HUES64 (cell line): Measurements from ENCODE around the gene ANTXR1. TPM values are rescaled to one million over a fixed set of nuclear protein-coding genes. Genes with fewer than 3 reads are reported as not detected.

Experiments
- H3K27ac ChIP-seq: 2 replicates; pipeline ENCODE4 v1.7.0; 2013; ENCODE audit warnings: low read depth, low read length, inconsistent platforms
- H3K27me3 ChIP-seq: 2 replicates; pipeline ENCODE4 v1.6.1; 2013; ENCODE audit warnings: mild to moderate bottlenecking, low read length; ENCODE audit not compliant: insufficient read depth
- H3K36me3 ChIP-seq: 2 replicates; pipeline ENCODE4 v1.6.1; 2013; ENCODE audit warnings: mild to moderate bottlenecking, low read length; ENCODE audit not compliant: insufficient read depth
- H3K4me1 ChIP-seq: 2 replicates; pipeline ENCODE4 v1.6.1; 2013; ENCODE audit warnings: mild to moderate bottlenecking, low read length, moderate library complexity; ENCODE audit not compliant: insufficient read depth
- H3K4me3 ChIP-seq: 2 replicates; pipeline ENCODE4 v1.5.1; 2013; ENCODE audit warnings: mild to moderate bottlenecking, low read length, moderate library complexity
- H3K9ac ChIP-seq: 2 replicates; pipeline ENCODE4 v1.6.1; 2013; ENCODE audit warnings: mild to moderate bottlenecking, low read depth, low read length
- H3K9me3 ChIP-seq: 2 replicates; pipeline ENCODE4 v1.6.1; 2013; ENCODE audit warnings: low read depth, low read length; ENCODE audit not compliant: insufficient read depth
- WGBS: fragments of 150-250, 120-280 bp; methylation state at CpG from one replicate; pipeline ENCODE4 v1.1.7; 2013; ENCODE audit warnings: missing lambda C conversion rate; 5-methylcytosine and 5-hydroxymethylcytosine counted together
- polyA plus RNA-seq, 2 experiments: library from polyadenylated mRNA; stranded (reverse); fragments of 50-300 nt; gene quantifications; one replicate each; pipeline ENCODE4 v1.2.3, GENCODE V29; 2013

ANTXR1 gene
- 28.4 TPM for polyA plus RNA-seq (2013, experiment 1 of 2)
- polyA plus RNA-seq (2013, experiment 2 of 2), result 29.4 TPM

DNA sequence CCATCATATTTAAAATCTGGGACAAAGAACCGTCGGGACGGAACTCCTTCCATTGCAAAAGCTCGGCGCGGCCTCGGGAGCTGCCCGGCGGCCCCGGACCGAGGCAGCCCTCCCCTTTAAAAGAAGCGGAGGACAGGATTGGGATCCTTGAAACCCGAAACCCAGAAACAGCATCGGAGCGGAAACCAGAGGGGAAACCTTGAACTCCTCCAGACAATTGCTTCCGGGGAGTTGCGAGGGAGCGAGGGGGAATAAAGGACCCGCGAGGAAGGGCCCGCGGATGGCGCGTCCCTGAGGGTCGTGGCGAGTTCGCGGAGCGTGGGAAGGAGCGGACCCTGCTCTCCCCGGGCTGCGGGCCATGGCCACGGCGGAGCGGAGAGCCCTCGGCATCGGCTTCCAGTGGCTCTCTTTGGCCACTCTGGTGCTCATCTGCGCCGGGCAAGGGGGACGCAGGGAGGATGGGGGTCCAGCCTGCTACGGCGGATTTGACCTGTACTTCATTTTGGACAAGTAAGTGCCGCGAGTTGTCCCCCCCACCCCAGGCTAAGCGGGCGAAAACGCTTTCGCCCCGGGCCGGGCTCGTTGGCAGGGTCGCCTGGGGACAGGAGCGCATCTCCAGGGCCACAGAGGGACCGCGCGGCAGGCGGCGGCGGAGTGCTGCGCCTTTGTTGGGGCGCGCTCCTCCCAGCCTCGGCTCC lies at the start of gene ANTXR1:
Gene ANTXR1 (plus strand): TSS at position 38 of the 698 bp plus-strand sequence. CDS start 321 bp downstream, at position 359.
- peaks cover 22% of the 10 kb centered on the region; the same call in 1 of the 2 replicates for H3K27me3 ChIP-seq
- H3K9ac ChIP-seq, result peak within 1 kb of the TSS; percentile 83
- under 1% methylated on average over 63 of the region's 63 CpGs for WGBS
- peaks cover 19% of the 10 kb centered on the region for H3K4me1 ChIP-seq
- peak within 1 kb of the TSS; percentile 61 for H3K27ac ChIP-seq
- H3K4me3 ChIP-seq, result peak within 1 kb of the TSS; percentile 97
- no peaks in the 10 kb centered on the region for H3K36me3 ChIP-seq
- no peaks in the 10 kb centered on the region for H3K9me3 ChIP-seq

DNA sequence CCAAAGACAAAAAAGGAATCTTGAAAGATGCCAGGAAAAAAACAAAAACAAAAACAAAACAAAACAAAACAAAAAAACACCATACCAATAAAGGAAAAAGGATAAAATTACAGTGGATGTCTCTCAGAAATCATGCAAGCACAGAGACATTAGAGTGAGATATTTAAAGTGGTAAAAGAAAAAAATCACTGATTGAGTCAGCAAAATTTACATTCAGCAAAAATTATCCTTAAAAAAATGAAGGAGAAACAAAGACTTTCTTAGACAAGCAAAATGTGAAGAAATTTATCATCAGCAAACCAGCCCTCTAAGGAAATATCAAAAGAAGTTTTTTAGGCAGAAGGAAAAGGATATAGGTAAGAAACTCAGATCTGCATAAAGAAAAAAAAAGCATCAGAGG lies 48.7 kb upstream of the ANTXR1 start:
- Histone ChIP-seq H3K27me3 (no peaks in the 10 kb centered on the region), H3K9ac (no peak overlapping the region)

DNA sequence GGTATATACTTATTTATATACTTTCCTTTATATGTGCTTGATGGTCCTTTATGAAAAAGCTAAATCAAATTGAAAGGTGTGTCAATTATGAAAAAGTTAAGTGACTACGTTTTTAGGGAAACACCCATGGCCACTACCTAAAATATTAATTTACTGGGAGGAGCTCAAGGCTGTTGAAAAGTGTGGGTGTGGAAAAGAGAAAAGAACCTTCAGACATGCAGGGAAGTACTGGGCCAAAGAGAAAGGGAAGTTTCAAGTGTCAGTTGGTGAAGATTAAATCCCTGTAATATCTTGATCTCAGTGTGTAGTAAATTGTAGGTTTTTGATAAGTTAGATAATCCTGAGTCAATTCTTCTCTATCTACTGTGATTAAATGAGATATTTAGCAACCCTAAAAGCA lies 44.8 kb upstream of the ANTXR1 start:
- WGBS, result no CpG with 5 or more reads among the region's 1 CpG
- H3K27me3 ChIP-seq, result no peaks in the 10 kb centered on the region
- H3K4me1 ChIP-seq, result no peaks in the 10 kb centered on the region
- no peaks in the 10 kb centered on the region for H3K36me3 ChIP-seq
- H3K9ac ChIP-seq, result no peak overlapping the region
- H3K27ac ChIP-seq, result no peak overlapping the region
- no peaks in the 10 kb centered on the region for H3K9me3 ChIP-seq
- no peak overlapping the region for H3K4me3 ChIP-seq

More for the DNA sequence above, 48.7 kb upstream of the ANTXR1 start:
- no peaks in the 10 kb centered on the region for H3K36me3 ChIP-seq
- H3K9me3 ChIP-seq, result no peaks in the 10 kb centered on the region
- no peak overlapping the region for H3K4me3 ChIP-seq
- H3K4me1 ChIP-seq, result no peaks in the 10 kb centered on the region; the same call in 1 of the 2 replicates
- no peak overlapping the region for H3K27ac ChIP-seq

DNA sequence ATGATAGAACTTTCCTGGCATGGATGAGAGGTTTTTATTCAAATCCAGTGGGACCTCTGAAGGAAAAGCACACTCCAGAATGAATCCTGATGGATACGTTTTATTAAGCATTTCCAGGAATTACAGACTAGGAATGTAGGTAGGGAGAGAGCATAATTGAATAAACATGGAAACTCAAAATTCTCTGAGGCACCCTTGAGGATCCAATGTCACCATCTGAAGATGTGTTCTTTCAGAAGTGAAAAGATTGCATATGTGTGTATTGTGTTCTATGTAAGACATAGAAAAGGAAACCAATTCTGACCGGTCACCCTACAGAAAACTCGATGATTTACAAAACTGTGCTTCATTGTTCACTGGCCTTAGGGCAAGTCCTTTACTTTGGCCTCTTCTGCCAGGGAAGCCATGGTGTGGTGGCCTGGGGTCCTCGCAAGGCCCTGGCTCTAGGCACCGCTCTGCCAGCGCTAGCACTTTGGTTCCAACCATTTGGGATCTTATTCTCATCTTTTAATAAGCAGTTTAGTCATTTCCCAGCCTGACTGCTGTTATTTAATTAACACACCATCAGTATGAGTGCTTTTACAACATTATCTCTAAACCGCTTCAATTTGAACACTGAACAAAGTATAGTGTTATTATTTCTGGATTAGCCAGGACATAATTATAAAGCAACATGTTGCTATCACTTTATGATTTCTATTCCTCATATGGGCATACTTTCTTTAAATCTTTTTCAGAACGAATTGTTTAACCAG lies 43.1 kb upstream of the ANTXR1 start:
- 82% methylated on average over 8 of the region's 8 CpGs for WGBS
- Histone ChIP-seq H3K4me1 (no peaks in the 10 kb centered on the region), H3K27ac (no peak overlapping the region), H3K9me3 (no peaks in the 10 kb centered on the region), H3K36me3 (no peaks in the 10 kb centered on the region), H3K4me3 (no peak overlapping the region), H3K27me3 (no peaks in the 10 kb centered on the region), H3K9ac (no peak overlapping the region)

DNA sequence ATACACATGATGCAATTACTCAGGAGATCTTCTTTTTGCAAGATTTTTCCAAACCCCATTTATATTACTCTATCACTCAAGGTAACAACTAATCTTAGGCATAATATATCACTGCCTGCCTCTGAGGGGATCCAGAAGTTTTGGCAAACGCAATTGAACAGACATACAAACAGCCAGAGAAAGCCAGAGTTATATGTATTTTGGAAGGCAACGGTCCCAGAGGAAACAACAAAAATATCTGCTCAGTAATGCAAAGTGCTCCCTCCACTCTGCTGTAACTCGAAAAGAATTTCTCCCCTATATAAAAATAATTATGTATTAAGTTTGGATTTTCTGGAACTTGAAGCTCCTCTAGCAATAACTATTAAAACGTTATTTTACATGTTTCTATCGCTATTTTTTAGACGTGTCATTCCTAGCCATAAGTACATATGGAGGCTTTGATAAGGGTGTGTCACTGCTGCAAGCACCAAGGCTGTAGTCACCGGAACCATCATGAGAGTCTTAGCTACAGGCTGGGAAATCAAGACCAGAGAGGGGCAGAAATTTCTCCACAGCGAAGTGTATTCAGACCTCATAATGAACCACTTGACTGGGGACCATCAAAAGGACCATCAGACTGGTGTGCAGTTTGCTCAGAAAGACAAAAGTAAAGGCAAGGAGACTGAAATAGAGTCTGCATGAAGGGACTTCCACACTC lies 42.3 kb upstream of the ANTXR1 start:
- Histone ChIP-seq H3K36me3 (no peaks in the 10 kb centered on the region), H3K4me3 (no peak overlapping the region), H3K4me1 (no peaks in the 10 kb centered on the region), H3K9ac (no peak overlapping the region), H3K27me3 (no peaks in the 10 kb centered on the region), H3K27ac (no peak overlapping the region), H3K9me3 (no peaks in the 10 kb centered on the region)
- WGBS, result 92% methylated on average over 7 of the region's 8 CpGs

DNA sequence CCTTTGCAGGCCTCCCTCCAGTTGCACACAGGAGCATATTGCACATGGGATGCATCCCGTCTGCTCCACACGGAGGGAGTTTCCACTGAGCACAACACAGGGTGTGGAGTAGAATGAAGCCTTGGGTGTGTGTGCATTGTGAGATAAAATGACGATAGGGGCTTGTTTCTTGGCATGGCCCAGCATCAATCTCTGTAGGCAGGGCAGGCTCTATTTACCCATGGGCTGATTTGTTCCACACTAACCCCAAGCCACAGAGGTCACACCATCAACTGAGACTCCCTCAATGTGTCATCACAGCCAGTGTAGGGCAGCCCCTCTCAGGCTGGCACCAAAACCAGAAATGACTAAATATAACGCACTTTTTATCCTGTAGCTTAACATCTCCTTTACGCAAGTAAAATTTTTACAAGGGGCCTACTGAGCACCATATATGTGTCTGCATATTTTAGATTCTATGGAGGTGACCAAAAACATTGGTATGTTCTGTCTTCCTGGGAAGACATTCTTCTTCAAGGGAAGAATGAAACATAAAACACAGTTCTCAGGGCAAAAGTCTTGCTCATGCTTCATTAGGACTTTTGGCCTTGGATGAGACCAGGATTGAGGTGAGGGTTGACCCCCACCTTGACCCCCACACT lies 41.3 kb upstream of the ANTXR1 start:
- no peaks in the 10 kb centered on the region for H3K9me3 ChIP-seq
- WGBS, result 95% methylated on average over 5 of the region's 5 CpGs
- no peak overlapping the region for H3K4me3 ChIP-seq
- H3K36me3 ChIP-seq, result no peaks in the 10 kb centered on the region
- no peak overlapping the region for H3K27ac ChIP-seq
- no peaks in the 10 kb centered on the region for H3K4me1 ChIP-seq
- no peaks in the 10 kb centered on the region for H3K27me3 ChIP-seq
- H3K9ac ChIP-seq, result no peak overlapping the region

DNA sequence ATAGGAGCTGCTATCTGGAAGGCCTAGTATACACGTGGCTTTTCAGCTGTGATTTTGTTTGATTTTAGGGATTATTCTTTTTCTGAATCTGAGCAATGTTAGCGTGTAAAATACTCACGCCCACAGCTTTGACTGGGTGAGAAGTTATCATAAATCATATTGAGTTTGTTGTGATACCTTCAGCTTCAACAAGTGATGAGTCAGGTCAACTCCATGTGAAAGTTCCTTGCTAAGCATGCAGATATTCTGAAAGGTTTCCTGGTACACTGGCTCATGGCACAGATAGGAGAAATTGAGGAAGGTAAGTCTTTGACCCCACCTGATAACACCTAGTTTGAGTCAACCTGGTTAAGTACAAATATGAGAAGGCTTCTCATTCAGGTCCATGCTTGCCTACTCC lies 38.7 kb upstream of the ANTXR1 start, which contains the start of gene GKN1:
Gene GKN1 (plus strand): TSS at position 386 of the 400 bp plus-strand sequence. CDS start 42 bp downstream, outside the sequence.
- no peak within 1 kb of the TSS for H3K9ac ChIP-seq
- 71% methylated on average over 3 of the region's 3 CpGs for WGBS
- no peaks in the 10 kb centered on the region for H3K36me3 ChIP-seq
- H3K9me3 ChIP-seq, result no peaks in the 10 kb centered on the region
- no peak within 1 kb of the TSS for H3K27ac ChIP-seq
- H3K4me3 ChIP-seq, result no peak within 1 kb of the TSS
- H3K4me1 ChIP-seq, result no peaks in the 10 kb centered on the region
- H3K27me3 ChIP-seq, result no peaks in the 10 kb centered on the region

DNA sequence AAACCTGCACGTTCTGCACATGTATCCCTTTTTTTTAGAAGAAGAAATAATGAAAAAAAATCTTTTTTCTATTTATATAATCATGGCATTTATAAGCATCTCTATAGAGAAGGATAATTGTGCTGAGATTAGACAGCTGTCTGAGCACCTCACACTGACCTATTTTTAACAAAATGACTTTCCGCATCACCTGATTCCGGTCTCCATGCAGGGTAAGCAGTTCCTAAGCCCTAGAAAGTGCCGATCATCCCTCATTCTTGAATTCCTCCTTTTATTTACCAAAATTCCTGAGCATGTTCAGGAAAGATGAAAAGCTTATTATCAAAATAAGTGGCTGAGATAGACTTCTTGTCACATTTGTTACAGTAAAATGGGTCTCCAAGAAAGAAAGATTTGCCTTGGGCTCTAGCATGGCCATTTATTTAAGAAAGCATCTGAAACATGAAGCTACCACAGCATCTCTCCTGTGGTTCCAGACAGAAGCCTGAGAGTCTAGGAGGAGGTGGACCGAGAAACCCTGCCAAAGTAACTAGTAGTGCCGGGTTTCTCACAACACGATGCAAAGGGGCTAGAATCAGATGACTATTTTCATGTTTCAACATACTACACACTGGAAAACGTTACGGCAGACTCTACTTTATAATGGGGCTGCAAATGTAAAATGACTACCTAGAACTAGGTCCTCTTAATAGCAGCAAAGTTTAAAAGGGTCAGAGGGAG lies 37.9 kb upstream of the ANTXR1 start:
- Histone ChIP-seq H3K9me3 (no peaks in the 10 kb centered on the region), H3K4me3 (no peak overlapping the region), H3K27me3 (no peaks in the 10 kb centered on the region), H3K36me3 (no peaks in the 10 kb centered on the region), H3K27ac (no peak overlapping the region), H3K9ac (no peak overlapping the region), H3K4me1 (no peaks in the 10 kb centered on the region)
- WGBS, result 83% methylated on average over 8 of the region's 9 CpGs

DNA sequence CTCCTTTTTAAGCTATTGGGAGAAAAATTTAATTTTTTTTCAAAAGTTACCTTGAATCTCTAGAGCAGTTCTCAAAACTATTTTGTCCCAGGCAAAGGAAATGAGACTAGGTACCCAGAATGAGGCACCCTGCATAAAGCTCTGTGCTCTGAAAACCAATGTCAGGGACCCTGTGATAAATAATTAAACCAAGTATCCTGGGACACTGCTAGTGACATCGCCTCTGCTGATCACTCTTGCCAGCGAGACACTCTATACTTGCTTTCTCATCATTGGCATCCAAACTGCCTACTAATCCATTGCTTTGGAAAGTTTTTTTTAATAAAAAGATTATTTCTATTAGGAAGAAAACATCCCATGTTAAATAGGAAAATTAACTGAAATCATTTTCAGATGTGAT lies 37.1 kb upstream of the ANTXR1 start:
- Histone ChIP-seq H3K27me3 (no peaks in the 10 kb centered on the region), H3K36me3 (no peaks in the 10 kb centered on the region), H3K4me1 (no peaks in the 10 kb centered on the region), H3K4me3 (no peak overlapping the region), H3K9me3 (no peaks in the 10 kb centered on the region), H3K9ac (no peak overlapping the region), H3K27ac (no peak overlapping the region)
- WGBS, result 92% methylated on average over 2 of the region's 2 CpGs

DNA sequence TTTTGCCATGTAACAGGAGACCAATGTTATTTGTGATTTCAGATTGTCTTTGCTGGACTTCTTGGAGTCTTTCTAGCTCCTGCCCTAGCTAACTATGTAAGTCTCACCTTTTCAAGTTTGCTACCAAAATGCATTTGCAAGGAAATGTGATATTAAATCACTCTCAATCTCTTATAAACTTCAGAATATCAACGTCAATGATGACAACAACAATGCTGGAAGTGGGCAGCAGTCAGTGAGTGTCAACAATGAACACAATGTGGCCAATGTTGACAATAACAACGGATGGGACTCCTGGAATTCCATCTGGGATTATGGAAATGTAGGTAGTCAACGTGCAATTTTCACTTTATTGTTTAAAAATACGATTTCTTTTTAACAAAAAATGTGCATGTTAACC lies 35.5 kb upstream of the ANTXR1 start:
- Histone ChIP-seq H3K9ac (no peak overlapping the region), H3K27ac (no peak overlapping the region), H3K36me3 (no peaks in the 10 kb centered on the region), H3K4me3 (no peak overlapping the region), H3K4me1 (no peaks in the 10 kb centered on the region), H3K27me3 (no peaks in the 10 kb centered on the region), H3K9me3 (no peaks in the 10 kb centered on the region)
- WGBS, result 59% methylated on average over 3 of the region's 4 CpGs
